HEK293 (cell line): ENCODE results near the gene TAF1L.

Experiments
- SP3 ChIP-seq: fragments of 450-650 bp; formaldehyde crosslinking; IDR thresholded peaks from 2 replicates; pipeline ENCODE4 v1.5.1; 2016; ENCODE audit warnings: missing biosample characterization, missing genetic modification characterization
- ZNF184 ChIP-seq: fragments of 450-650 bp; IDR thresholded peaks from 2 replicates; pipeline ENCODE4 v1.5.1; 2018; ENCODE audit warnings: missing biosample characterization, mild to moderate bottlenecking, missing genetic modification characterization
- ZNF324 ChIP-seq: fragments of 450-650 bp; formaldehyde crosslinking; IDR thresholded peaks from 2 replicates; pipeline ENCODE4 v1.5.1; 2016; ENCODE audit warnings: missing biosample characterization, missing genetic modification characterization
- ZNF596 ChIP-seq: fragments of 450-650 bp; IDR thresholded peaks from 2 replicates; pipeline ENCODE4 v1.5.0; 2018; ENCODE audit warnings: missing biosample characterization, mild to moderate bottlenecking, missing genetic modification characterization, moderate library complexity
- TF ChIP-seq, protein P1 (sequence below): fragments of 450-650 bp; formaldehyde crosslinking; IDR thresholded peaks from 2 replicates; pipeline ENCODE4 v1.5.1; 2016; ENCODE audit warnings: missing biosample characterization, missing genetic modification characterization
- TF ChIP-seq, protein P2 (sequence below): fragments of 450-650 bp; formaldehyde crosslinking; IDR thresholded peaks from 2 replicates; pipeline ENCODE4 v1.5.1; 2016; ENCODE audit warnings: missing biosample characterization, missing genetic modification characterization, borderline replicate concordance

DNA sequence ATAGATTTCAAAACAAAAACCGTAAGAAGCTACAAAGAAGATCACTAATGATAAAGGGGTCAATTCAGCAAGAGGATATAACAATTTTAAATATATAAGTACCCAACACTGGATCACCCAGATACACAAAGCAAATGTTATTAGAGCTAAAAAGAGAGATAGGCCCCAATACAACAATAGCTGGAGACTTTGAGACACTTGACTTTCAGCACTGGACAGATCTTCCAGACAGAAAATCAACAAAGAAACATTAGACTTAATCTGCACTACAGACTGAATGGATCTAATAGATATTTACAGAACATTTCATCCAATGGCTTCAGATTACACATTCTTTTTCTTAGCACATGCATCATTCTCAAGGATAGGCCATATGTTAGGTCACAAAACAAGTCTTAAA lies 46.3 kb upstream of the TAF1L start:
- TF ChIP-seq, protein P1, sequence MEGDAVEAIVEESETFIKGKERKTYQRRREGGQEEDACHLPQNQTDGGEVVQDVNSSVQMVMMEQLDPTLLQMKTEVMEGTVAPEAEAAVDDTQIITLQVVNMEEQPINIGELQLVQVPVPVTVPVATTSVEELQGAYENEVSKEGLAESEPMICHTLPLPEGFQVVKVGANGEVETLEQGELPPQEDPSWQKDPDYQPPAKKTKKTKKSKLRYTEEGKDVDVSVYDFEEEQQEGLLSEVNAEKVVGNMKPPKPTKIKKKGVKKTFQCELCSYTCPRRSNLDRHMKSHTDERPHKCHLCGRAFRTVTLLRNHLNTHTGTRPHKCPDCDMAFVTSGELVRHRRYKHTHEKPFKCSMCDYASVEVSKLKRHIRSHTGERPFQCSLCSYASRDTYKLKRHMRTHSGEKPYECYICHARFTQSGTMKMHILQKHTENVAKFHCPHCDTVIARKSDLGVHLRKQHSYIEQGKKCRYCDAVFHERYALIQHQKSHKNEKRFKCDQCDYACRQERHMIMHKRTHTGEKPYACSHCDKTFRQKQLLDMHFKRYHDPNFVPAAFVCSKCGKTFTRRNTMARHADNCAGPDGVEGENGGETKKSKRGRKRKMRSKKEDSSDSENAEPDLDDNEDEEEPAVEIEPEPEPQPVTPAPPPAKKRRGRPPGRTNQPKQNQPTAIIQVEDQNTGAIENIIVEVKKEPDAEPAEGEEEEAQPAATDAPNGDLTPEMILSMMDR (tag by site-specific recombination) = no peak
- TF ChIP-seq ZNF596 (tag by site-specific recombination) (no peak), ZNF324 (no peak), SP3 (no peak), ZNF184 (tag by site-specific recombination) (no peak)
- TF ChIP-seq, protein P2, sequence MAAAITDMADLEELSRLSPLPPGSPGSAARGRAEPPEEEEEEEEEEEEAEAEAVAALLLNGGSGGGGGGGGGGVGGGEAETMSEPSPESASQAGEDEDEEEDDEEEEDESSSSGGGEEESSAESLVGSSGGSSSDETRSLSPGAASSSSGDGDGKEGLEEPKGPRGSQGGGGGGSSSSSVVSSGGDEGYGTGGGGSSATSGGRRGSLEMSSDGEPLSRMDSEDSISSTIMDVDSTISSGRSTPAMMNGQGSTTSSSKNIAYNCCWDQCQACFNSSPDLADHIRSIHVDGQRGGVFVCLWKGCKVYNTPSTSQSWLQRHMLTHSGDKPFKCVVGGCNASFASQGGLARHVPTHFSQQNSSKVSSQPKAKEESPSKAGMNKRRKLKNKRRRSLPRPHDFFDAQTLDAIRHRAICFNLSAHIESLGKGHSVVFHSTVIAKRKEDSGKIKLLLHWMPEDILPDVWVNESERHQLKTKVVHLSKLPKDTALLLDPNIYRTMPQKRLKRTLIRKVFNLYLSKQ (tag by site-specific recombination) = no peak
